KBM-7 (cell line): Measurements from ENCODE around the gene ATP10D.
"Not testable (repeated sequence)": the region's sequence is repeated elsewhere in the genome, so short reads cannot be mapped to it uniquely, and the experiment has no call there.

Source experiments
- DNase-seq: peaks from one replicate; pipeline ENCODE4 v3.0.0-alpha.2; 2015
- in situ Hi-C: fragments of 300-500 bp; cut with MboI; formaldehyde crosslinking; loops from 2 replicates; pipeline ENCODE4 v1.14.3; 2020; ENCODE audit warnings: low sequenced_read_pairs, low pct_unique_long_range_greater_than_20kb, mixed read lengths

ATP10D gene

DNA sequence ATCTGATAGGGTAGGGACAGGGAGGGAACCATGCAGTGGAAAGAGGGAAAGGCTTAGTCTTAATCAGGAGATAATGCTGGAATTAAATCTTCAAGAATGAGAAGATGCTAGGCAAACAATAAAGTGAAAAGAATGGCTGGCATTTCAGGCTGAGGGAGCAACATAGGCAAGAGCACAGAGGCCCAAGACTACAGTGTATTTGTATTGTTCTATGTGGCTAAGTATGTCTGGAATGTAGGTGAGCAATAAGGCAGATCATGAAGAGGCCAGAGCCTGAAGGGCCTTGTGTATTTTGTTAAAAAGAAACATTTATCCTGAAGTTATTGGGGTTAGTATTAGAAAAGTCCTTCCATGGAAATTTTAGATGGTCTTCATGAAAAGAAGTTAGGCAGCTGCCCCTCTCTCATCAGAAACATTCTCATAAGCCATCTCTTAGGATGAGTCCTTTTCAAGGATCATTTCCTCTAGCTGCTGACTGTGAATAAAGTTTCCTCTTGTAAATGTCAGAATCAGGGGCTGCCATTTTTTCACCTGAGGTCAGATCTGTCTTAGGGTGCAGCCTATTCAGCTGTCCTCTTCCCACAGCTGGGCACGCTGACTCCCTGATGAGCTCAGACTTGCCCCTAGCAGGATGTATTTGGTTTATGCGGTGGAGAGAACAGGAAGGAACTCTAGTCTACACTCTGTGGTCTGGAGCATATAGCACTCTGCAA, 46.3 kb downstream of the ATP10D start:
- in situ Hi-C loops = no loop called here
- peak; percentile 82 for DNase-seq

DNA sequence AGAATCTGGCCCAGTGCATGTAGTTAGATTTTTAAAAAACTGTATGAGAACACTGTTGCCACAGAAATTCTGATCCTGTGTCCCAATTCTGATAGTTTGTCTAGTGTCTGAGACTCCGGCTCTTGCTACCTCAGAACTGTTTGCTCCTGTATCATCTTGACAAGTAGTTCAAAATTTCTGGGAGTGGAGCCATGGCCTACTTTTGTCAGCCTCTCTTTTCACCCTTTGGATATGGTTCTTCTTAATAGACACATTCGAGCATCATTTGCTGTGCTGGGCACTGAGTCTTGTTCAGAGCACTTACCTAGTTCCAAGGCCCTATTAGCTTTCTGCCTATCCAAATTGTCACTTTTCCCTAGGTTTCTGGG, 46.9 kb downstream of the ATP10D start:
- in situ Hi-C loops = no loop called here
- DNase-seq = no peak

DNA sequence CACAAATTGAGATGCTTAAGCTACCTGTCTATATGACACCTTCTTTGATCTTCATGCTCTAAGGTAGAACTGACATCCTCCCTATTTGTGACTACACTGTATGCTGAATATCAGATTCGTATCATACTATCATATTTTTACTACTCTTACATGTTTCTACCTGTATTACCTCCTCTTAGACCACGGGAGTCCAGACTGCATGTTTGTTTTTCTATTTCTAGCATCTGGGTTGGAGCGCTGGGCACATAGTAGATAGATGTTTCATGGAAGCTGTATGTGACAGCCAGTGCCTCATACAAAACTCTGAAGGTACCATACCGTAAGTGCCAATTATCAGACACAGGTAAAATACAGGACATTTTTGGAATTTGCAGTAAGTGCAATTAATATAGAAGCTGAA, 47.6 kb downstream of the ATP10D start:
- in situ Hi-C loops = no loop called here
- DNase-seq = no peak

DNA sequence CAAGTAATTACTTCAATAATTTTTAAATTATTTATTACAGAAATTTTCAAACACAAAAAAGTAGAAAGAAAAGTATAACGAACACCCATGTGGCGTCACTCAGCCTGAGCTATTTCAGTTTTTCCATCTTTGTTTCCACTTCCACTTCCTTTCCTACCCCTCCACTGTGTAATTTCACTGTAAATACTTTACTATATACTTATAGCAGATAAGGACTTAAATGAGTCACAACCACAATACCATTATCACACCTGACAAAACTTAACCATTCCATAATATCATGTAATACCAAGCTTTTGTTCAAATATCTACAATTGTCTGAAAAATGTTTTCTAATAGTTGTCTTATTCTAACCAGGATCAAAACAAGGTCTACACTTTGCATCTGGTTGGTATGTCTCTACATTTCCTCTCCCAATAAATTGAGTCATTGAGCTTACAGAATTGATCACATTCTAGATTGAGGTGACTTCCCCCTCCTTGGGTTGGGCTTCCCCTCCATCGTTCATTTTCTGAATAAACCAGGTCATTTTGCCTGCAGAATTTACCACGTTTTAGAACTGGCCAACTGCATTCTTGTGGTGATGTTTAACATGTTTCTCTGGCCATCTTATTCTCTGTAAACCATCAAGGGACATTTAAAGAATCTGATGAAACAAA, 48.7 kb downstream of the ATP10D start:
- no peak for DNase-seq
- in situ Hi-C loops = no loop called here

DNA sequence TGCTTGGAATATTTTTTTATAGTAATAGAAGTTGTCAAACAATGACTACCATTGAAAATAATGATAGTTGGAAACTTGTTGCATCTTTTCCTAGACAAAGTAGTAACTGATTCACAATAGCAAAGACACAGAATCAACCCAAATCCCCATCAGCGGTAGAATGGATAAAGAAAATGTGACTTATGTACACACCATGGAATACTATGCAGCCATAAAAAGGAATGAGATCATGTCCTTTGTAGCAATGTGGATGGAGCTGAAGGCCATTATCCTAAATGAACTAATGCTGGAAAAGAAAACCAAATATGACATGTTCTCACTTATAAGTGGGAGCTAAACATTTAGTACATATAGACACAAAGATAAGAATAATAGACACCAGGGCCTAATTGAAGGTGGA, 49.7 kb downstream of the ATP10D start:
- in situ Hi-C loops = no loop called here
- no peak for DNase-seq

DNA sequence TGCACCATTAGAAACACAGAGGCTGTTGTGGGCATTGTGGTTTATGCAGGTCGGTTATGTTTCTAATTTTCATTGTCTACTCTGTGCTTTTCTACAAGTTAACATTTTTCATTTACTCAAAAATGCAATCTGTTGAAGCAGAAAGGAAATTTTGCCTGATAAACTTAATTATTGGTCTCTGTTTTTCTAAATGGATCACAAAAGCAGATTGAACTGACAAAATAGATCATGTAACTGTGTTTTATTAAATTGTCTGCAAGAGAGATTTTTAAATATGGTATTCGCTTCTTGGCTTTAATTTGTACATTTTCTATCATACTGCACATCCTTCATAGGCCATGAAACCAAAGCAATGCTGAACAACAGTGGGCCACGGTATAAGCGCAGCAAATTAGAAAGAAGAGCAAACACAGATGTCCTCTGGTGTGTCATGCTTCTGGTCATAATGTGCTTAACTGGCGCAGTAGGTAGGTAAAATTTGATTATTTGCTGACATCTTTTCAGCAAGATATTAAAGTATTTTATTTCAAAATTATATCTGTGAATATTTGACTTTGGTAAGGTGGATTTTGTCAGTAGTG, 50.6 kb downstream of the ATP10D start:
- no peak for DNase-seq
- in situ Hi-C loops = no loop called here

DNA sequence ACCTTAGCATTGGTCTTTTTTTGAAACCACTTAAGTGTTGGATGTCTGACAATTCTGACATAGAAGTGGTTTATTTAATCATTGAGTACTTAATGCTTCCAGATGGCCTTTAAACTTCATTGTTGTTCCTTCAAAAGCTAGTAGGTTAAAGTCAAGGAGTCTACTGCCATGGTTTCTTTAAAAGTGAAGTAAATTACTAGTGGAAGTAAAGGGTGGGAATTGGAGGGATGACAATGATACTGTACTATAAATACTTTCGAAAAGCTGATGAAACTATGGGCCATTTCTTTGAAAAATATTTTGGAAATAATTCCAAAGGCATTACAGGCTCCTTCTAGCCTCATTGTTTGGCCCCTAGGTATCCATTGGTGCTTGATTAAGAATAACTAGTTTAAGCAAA, 51.9 kb downstream of the ATP10D start:
- in situ Hi-C loops = no loop called here

DNA sequence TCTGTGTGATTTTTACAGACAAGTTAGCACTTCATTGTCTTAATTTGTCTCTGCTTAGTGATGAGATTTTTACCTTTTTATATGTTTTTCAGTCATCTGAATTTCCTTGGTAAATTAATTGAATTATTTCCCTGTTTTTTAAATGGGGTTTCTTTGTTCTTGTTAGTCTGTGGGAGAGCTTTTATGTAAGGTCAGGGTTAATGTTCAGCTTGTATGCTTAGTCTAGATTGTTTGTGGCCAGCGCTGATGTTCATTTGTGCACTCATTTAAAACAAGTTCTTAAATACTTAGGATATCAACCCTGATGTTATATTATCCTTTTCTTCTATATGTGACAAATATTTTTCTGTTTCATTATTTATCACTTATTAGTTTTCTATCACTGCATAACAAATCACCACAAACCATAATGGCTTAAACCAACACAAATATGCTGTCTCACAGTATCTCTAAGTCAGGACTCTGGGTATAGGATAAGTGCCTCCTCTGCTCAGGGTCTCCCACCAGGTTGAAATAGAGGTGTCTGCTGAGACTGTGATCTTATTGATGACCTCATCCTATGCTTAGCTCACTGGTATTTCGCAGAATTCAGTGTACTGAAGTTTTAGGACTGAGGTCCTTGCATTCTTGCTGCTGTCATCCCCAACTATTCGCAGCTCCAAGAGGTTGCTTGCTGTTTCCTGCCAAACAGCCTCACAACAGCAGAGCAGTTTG, 53.2 kb downstream of the ATP10D start:
- no peak for DNase-seq
- in situ Hi-C loops = no loop called here

More for the DNA sequence above, 51.9 kb downstream of the ATP10D start:
- DNase-seq = no peak

DNA sequence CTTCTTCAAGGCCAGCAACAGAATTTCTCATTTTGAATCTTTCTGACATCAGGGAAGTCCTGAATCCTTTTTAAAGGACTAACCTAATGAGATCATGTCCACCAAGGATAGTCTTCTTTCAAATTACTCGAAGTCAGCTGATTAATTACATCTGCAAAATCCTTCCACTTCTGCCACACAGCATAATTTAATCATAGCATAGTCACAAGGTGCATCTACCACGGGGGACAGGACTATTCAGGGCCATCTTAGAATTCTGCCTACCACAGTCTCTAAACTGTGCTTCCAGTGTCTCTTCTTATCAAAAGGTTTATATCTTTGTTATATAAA, 53.7 kb downstream of the ATP10D start:
- in situ Hi-C loops = no loop called here
- DNase-seq = no peak

DNA sequence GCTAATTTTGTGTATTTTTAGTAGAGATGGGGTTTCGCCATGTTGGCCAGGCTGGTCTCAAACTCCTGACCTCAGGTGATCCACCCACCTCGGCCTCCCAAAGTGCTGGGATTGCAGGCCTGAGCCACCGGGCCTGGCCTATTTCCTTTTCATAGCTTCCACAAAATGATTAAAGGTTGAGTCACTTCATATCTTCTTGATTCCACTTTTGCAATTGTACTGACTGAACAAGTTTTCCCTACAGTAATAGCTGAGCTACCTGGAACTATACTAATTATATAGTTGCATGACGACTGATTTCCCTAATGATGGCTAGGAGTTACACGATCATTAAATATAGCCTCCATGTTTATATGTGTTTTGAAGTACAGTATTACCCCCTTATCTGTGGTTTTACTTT, 57.6 kb downstream of the ATP10D start:
- in situ Hi-C loops, DNase-seq: not testable (repeated sequence)

DNA sequence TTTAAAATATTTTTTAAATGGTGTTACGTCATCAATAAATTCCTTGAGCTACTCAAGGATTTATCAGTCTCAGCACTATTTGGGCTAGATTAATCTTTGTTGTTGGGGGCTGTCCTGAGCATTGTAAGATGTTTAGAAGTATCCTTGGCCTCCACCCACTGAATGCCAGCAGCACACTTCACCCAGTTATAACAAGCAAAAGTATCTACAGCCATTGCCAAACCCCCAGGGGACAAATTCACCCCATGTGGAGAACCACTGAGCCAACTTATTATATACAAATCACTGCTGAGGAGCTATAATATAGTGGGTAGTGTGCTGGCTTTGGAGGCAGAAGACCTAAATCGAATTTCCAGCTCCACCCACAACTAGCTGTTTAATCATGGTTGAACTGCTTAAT, 58.3 kb downstream of the ATP10D start:
- in situ Hi-C loops = no loop called here
- no peak for DNase-seq

DNA sequence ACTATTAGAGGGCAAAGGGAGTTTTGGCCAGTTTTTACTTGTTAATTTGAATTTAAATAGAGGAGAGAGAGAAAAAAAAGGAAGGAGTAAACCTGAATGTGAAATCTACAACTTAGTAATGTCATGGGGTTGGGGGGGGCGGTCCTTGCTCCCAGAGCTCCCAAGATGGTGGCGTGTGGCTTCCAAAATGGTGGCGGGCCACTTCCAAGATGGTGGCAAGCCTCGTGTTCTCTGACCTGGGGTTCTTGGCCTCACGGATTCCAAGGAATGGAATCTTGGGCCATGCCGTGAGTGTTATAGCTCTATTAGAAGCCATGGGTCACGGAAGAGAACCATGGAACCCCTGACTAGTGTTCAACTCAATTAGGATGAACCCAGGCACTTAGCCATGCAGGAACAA, 65.3 kb downstream of the ATP10D start:
- DNase-seq, in situ Hi-C loops: not testable (repeated sequence)

DNA sequence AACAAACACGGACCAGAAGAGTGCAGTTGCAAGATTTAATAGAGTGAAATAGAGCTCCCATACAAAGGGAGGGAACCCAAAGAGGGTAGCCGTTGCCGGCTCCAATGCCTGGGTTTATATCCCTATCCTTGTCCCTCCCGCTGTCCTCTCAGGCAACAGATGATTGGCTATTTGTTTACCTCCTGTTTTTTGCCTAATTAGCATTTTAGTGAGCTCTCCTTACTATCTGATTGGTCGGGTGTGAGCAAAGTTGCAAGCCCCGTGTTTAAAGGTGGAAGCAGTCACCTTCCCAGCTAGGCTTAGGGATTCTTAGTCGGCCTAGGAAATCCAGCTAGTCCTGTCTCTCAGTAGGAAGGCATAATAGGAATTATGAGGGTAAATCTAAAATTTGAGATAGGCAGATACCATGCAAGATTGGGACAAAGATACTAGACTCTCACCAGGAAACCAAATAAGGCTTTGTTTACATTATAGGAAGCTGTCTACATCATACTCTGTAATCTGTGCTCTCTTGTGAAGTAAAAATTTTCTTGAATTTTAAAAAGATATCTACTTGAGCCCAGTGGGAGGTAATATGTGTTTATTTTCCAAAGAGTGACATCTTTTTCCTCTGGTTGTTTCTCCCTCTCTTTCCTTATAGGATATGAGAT, 65.9 kb downstream of the ATP10D start:
- no peak for DNase-seq
- in situ Hi-C loops = no loop called here

DNA sequence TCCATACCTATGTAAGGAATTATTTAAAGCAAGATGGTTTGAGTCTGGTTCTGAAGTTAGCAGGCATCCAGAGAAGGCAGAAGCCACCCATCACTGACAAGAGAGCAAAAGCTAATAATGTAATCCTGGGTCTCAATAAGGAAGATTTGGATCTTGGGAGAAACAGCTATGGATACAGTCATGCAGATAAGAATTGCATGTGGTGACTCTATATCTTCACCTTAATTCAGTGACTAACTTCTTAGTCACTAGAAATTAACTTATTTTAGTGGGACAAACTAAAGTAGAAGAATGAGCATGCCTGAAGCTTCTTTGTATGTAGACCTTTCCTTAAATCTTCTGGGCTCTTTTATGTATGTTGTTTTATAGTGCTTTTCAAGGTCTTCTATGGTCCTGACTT, 66.6 kb downstream of the ATP10D start:
- in situ Hi-C loops = no loop called here
- DNase-seq = no peak

DNA sequence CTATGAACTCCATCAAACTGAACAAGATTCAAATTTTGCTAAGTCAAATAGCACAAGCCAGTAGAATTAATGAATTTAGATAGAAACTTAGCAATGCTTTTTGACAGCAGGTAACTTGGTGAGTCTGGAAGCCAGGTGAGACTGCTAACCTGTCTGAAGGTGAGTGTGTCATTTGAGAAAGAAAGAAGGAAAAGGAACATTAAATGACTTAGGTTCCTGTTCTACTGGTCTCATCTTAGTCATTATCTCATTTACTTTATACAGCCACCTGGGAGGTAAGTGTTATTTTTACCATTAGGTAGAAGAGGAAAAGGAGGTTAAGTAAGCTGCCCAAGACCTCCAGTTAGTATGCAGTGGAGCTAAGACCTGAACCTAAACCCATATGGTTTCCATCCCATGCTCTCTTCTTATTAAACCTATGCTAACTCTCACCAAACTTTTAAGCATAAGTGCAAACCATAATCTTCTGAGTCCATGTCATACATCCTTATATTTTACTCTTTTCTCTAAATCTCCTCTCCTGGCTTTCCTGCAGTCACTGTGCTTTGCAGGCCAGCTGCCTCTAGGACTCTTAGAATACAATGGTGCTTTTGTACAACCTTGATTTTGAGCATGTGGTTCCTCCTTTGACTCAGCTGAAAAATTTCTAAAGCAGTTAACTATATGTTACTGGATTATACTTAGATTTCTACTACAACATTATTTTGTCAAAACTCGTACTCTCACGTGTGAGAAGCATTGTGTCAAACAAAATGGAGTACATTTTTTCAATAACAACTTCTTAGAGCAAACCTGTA, 68.5 kb downstream of the ATP10D start:
- DNase-seq = no peak
- in situ Hi-C loops = no loop called here

DNA sequence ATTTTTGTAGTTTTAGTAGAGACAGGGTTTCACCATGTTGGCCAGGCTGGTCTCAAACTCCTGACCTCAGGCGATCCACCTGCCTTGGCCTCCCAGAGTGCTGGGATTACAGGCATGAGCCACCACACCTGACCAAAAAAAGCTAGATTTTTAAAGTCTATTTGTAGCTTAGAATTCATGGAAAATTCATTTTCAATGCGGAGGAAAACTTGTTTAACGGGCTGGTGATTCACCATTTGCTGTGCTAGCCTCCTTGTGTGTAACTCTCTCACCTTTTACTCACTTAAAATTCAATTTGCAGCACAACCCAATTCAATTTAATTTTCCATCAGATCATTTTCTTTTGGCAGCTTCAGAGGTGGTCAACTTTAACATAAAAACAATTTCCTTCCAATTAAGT, 70.8 kb downstream of the ATP10D start:
- in situ Hi-C loops, DNase-seq: not testable (repeated sequence)

DNA sequence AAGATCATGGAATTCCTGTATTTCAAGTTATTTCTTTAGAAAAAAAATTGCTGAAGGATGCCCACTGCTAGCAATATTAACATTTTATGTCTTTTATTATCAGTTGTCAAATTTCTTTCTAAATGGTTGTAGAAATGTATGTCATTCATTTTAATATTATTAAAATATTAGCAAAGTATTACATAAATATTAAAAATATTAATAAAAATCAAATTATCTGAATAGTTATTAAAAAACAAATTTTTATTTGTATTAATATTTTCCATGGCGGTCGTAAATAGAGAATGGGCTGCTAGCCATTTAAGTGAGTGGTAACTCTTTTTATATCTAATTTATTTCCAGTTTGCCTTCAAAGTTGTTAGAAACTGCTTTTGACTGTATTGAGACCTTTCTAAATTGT, 72.2 kb downstream of the ATP10D start:
- in situ Hi-C loops = no loop called here
- no peak for DNase-seq

DNA sequence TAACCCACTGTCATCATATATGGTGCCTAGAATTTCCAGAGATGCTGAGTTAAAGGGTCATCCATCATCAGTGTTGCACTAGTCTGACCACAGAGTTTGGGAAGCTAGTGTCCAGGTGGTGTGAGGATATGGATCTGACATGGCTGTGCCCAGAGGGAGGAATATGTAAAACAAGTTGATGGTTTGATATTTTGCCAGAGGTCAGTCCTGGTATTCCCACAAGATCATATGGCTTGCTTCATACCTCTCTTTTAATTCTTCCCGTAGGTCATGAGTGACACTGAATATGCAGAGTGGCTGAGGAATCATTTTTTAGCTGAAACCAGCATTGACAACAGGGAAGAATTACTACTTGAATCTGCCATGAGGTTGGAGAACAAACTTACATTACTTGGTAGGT, 75.6 kb downstream of the ATP10D start:
- in situ Hi-C loops = no loop called here
- no peak for DNase-seq

DNA sequence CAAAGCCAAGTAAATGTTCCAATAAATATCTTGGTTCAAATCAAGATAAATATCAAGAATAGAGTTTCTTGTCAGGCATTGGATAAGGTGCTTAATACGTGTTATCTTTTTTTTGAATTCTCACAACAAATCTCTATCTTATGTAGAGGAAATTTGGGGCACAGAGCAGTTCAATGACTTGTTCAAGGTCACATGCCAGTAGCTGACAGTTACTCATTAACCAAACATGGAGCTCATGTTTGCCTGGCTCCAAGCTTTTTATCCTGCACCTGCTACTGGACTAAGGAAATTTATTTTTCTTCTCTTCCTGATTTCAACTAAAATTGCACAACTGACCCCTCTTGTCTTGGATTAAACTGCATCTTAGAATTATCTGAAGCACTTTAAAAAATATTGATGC, 76.3 kb downstream of the ATP10D start:
- in situ Hi-C loops = no loop called here
- DNase-seq = no peak
